HepG2 (cell line): Measurements from ENCODE around the gene OR1Q1. TPM values are rescaled to one million over a fixed set of nuclear protein-coding genes. Genes with fewer than 3 reads are reported as not detected.

Experiments
- ATAC-seq: fragments of 200-7000 bp; cut with Tn5 transposase; 3 replicates; pipeline ENCODE4 v1.9.1; 2020; ENCODE audit warnings: mild to moderate bottlenecking, moderate library complexity
- BruUV-seq: library from RNA; stranded (reverse); fragments of 400-500 nt; replicated peaks from 2 replicates; lab custom pipeline; 2021; lab: Mats Ljungman, UMichigan
- CTCF ChIA-PET: fragments of 300-600 bp; formaldehyde crosslinking; extraction: SDS; loops from one replicate; lab custom pipeline; 2021; ENCODE audit warnings: low total read pairs, inconsistent platforms, low intra/inter-chr PET ratio; lab: Yijun Ruan, JAX
- POLR2A ChIA-PET: fragments of 350-600 bp; sonication (Branson Sonifier 250); formaldehyde crosslinking; loops from one replicate; lab custom pipeline; 2020; ENCODE audit warnings: antibody characterized with exemption, inconsistent platforms; lab: Yijun Ruan, JAX
- DNase-seq: peaks from one replicate; pipeline ENCODE4 v3.0.0-alpha.2; 2015; ENCODE audit warnings: low spot score
- FAIRE-seq: peaks from 3 replicates; lab custom pipeline; 2011; peaks lifted over from hg19 to GRCh38; lab: Jason Lieb, UNC
- H2AFZ ChIP-seq: one replicate; pipeline ENCODE4 v1.6.1; 2011; ENCODE audit warnings: low read length, inconsistent platforms
- H3K27ac ChIP-seq: fragments of 300-600 bp; 3 replicates; pipeline ENCODE4 v1.8.0; 2011; ENCODE audit warnings: mixed run types, mild to moderate bottlenecking, mixed read lengths, low read length, inconsistent platforms; ENCODE audit not compliant: insufficient read depth; ENCODE audit errors: extremely low read length
- H3K27me3 ChIP-seq, 2 experiments: fragments of 200-600 bp in 1 of 2; 2 replicates in 1 of 2; 3 replicates in 1 of 2; pipeline versions ENCODE4 v1.6.0 to v1.8.0; 2011; ENCODE audit warnings: low read length in 2 of 2, mild to moderate bottlenecking in 2 of 2, moderate library complexity in 2 of 2, inconsistent platforms in 1 of 2; ENCODE audit not compliant: insufficient read depth in 2 of 2, control insufficient read depth in 1 of 2
- H3K36me3 ChIP-seq, 2 experiments: fragments of 200-600 bp in 1 of 2; replicated peaks in 1 of 2; 2 replicates in 1 of 2; 3 replicates in 1 of 2; pipeline versions ENCODE4 v1.5.1 to v1.8.0; 2011; ENCODE audit warnings: low read length in 2 of 2, inconsistent platforms in 1 of 2; ENCODE audit not compliant: insufficient read depth in 2 of 2, control insufficient read depth in 1 of 2
- H3K4me1 ChIP-seq: 2 replicates; pipeline ENCODE4 v1.5.1; 2012; ENCODE audit warnings: low read length, inconsistent platforms; ENCODE audit not compliant: insufficient read depth
- H3K4me2 ChIP-seq: 2 replicates; pipeline ENCODE4 v1.6.0; 2011; ENCODE audit warnings: low read depth, low read length, inconsistent platforms
- H3K4me3 ChIP-seq, 3 experiments: fragments of 200-600 bp in 1 of 3; sonication (generic), shearing (Covaris generic) in 1 of 3; replicated peaks in 1 of 3; 2 replicates each; pipeline ENCODE4 v1.5.1; 2011 to 2016; ENCODE audit warnings: low read length in 3 of 3, inconsistent platforms in 2 of 3, low read depth in 2 of 3, mild to moderate bottlenecking in 2 of 3, control low read depth in 1 of 3, mixed read lengths in 1 of 3; ENCODE audit not compliant: insufficient read depth in 1 of 3
- H3K79me2 ChIP-seq: one replicate; pipeline ENCODE4 v1.6.1; 2011; ENCODE audit warnings: low read length, inconsistent platforms; ENCODE audit not compliant: insufficient read depth
- H3K9ac ChIP-seq: 2 replicates; pipeline ENCODE4 v1.6.0; 2011; ENCODE audit warnings: mild to moderate bottlenecking, low read depth, low read length, inconsistent platforms; ENCODE audit not compliant: insufficient read depth
- H3K9me3 ChIP-seq: 2 replicates; pipeline ENCODE4 v1.5.1; 2012; ENCODE audit warnings: mild to moderate bottlenecking, low read length
- H4K20me1 ChIP-seq: 2 replicates; pipeline ENCODE4 v1.6.0; 2011; ENCODE audit warnings: inconsistent platforms, mild to moderate bottlenecking, low read length, moderate library complexity; ENCODE audit not compliant: insufficient read depth
- EP300 ChIP-seq, 3 experiments: sonication (generic) in 1 of 3; formaldehyde crosslinking in 1 of 3; IDR thresholded peaks; 2 replicates each; pipeline versions ENCODE4 v1.5.1 to v1.6.1; 2011 to 2020; ENCODE audit warnings: low read depth in 2 of 3, low read length in 2 of 3, borderline replicate concordance in 1 of 3, improper control_type of control experiment in 1 of 3, mild to moderate bottlenecking in 1 of 3, missing genetic modification reagents in 1 of 3, moderate library complexity in 1 of 3
- FOXK1 ChIP-seq: sonication (generic); formaldehyde crosslinking; IDR thresholded peaks from 2 replicates; pipeline ENCODE4 v1.4.0; 2020; ENCODE audit warnings: low read depth, missing genetic modification reagents, borderline replicate concordance
- HOXA5 ChIP-seq: sonication (generic); formaldehyde crosslinking; IDR thresholded peaks from 2 replicates; pipeline ENCODE4 v1.4.0; 2020; ENCODE audit warnings: missing genetic modification reagents
- KAT2B ChIP-seq: fragments of 150-350 bp; IDR thresholded peaks from 2 replicates; pipeline ENCODE4 v1.6.1; 2014; ENCODE audit warnings: low read depth, low read length, borderline replicate concordance
- PAF1 ChIP-seq: IDR thresholded peaks from 2 replicates; pipeline ENCODE4 v1.6.1; 2016; ENCODE audit warnings: missing genetic modification reagents, missing compliant biosample characterization
- PRMT3 ChIP-seq: sonication (generic); formaldehyde crosslinking; IDR thresholded peaks from 2 replicates; pipeline ENCODE4 v1.8.1; 2022; ENCODE audit warnings: low read depth, mild to moderate bottlenecking, moderate library complexity, missing genetic modification reagents, borderline replicate concordance
- RBM39 ChIP-seq: fragments of 200-400 bp; formaldehyde crosslinking; IDR thresholded peaks from one replicate; pipeline ENCODE4 v1.6.1; 2018; ENCODE audit warnings: antibody characterized with exemption, mild to moderate bottlenecking, low read depth, low read length; ENCODE audit not compliant: poor library complexity, severe bottlenecking
- ZNF138 ChIP-seq: sonication (generic); formaldehyde crosslinking; IDR thresholded peaks from 2 replicates; pipeline ENCODE4 v1.5.0; 2020; ENCODE audit warnings: mild to moderate bottlenecking, low read depth, missing genetic modification reagents
- ZNF256 ChIP-seq: sonication (generic); formaldehyde crosslinking; conservative IDR thresholded peaks from 2 replicates; pipeline ENCODE4 v1.4.0; 2020; ENCODE audit warnings: missing genetic modification reagents
- ZNF296 ChIP-seq: sonication (generic); formaldehyde crosslinking; conservative IDR thresholded peaks from 2 replicates; pipeline ENCODE4 v1.5.0; 2020; ENCODE audit warnings: mild to moderate bottlenecking, missing genetic modification reagents
- ZNF652 ChIP-seq: IDR thresholded peaks from 2 replicates; pipeline ENCODE4 v1.6.1; 2016; ENCODE audit warnings: low read depth, borderline replicate concordance
- ZNF747 ChIP-seq: sonication (generic); formaldehyde crosslinking; IDR thresholded peaks from 2 replicates; pipeline ENCODE4 v1.8.1; 2023; ENCODE audit warnings: missing genetic modification reagents, mild to moderate bottlenecking, borderline replicate concordance
- ZNF75D ChIP-seq: sonication (generic); formaldehyde crosslinking; IDR thresholded peaks from 2 replicates; pipeline ENCODE4 v1.8.1; 2023; ENCODE audit warnings: missing genetic modification reagents, mild to moderate bottlenecking, borderline replicate concordance
- WGBS: methylation state at CpG from one replicate; pipeline ENCODE4 v1.1.6; 2017; ENCODE audit warnings: low lambda C conversion rate; 5-methylcytosine and 5-hydroxymethylcytosine counted together
- in situ Hi-C: cut with HindIII; loops from 2 replicates; pipeline ENCODE4 v1.10.0; 2017; ENCODE audit warnings: low pct_unique_long_range_greater_than_20kb; ENCODE audit not compliant: extremely low pct_ligation_motif_present
- intact Hi-C: fragments of 100-400 bp; cut with micrococcal nuclease; formaldehyde crosslinking; loops from one replicate; pipeline ENCODE4 v1.10.0; 2022; ENCODE audit not compliant: unreplicated experiment
- polyA plus RNA-seq, 8 experiments: library from polyadenylated mRNA; depleted of rRNA in 3 of 8; stranded (reverse) in 7 of 8; unstranded in 1 of 8; fragments of >200 nt; fragmentation: Illumina TruSeq in 4 of 8; extraction: Trizol in 4 of 8; gene quantifications; 2 replicates each; pipeline versions ENCODE4 v1.2.1 to v1.2.3, GENCODE V29; 2011 to 2016; ENCODE audit warnings: low read depth in 4 of 8, missing spikeins in 1 of 8, mixed read lengths in 1 of 8; ENCODE audit not compliant: insufficient read depth in 1 of 8
- total RNA-seq, 5 experiments: library from RNA; depleted of rRNA; stranded (reverse); fragments of >200 nt; fragmentation: Illumina TruSeq; extraction: Trizol; gene quantifications; 2 replicates each; pipeline ENCODE4 v1.2.3, GENCODE V29; 2016; ENCODE audit warnings: low read depth in 1 of 5
- TF ChIP-seq, protein P1 (sequence below): sonication (generic); formaldehyde crosslinking; IDR thresholded peaks from 2 replicates; pipeline ENCODE4 v1.8.0; 2022; ENCODE audit warnings: mild to moderate bottlenecking, missing genetic modification reagents, moderate library complexity
- TF ChIP-seq, protein P2 (sequence below): sonication (generic); formaldehyde crosslinking; IDR thresholded peaks from 2 replicates; pipeline ENCODE4 v1.4.0; 2020; ENCODE audit warnings: missing genetic modification reagents, low read depth, mild to moderate bottlenecking, borderline replicate concordance
- TF ChIP-seq, protein P3 (sequence below): sonication (generic); formaldehyde crosslinking; conservative IDR thresholded peaks from 2 replicates; pipeline ENCODE4 v1.5.0; 2020; ENCODE audit warnings: missing genetic modification reagents
- TF ChIP-seq, protein P4 (sequence below): sonication (generic); formaldehyde crosslinking; IDR thresholded peaks from 2 replicates; pipeline ENCODE4 v1.5.0; 2020; ENCODE audit warnings: missing genetic modification reagents, mild to moderate bottlenecking, borderline replicate concordance

Gene OR1Q1
- total and polyA plus RNA-seq, 2 of the 13 experiments (the other 11 are each of a cell fraction or from before 2014, with no cell fraction given), result 0.12 TPM; not detected in 1

DNA sequence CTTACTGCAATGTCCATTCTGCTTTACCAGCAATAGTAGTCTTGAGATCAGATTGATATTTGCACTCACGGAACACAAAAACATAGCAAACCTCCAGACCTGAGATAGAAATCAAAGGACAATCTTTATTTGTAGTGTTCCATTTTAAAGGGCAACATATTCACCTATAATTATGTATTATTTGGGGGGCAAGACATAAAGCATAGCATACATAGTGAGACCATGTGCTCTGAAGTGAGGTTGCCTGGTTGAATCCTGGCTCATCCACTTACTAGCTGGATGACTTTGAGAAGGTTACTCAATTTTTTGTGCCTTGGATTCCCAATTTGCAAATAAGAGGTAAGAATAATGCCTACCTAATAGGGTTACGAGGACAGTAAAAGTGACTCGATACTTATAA lies 43.0 kb downstream of the OR1Q1 start, which contains the start of gene OR1B1:
Gene OR1B1 (minus strand): TSS at position 101 of the 400 bp plus-strand sequence.
- intact Hi-C loops, result no loop called here
- Histone ChIP-seq H3K4me1 (no peaks in the 10 kb centered on the region), H3K4me2 (no peak within 1 kb of the TSS), H3K79me2 (no peaks in the 10 kb centered on the region), H4K20me1 (no peaks in the 10 kb centered on the region), H2AFZ (no peak within 1 kb of the TSS), H3K9ac (no peak within 1 kb of the TSS), H3K4me3 (no peak within 1 kb of the TSS), H3K36me3 (no peaks in the 10 kb centered on the region), H3K27me3 (no peaks in the 10 kb centered on the region), H3K9me3 (no peaks in the 10 kb centered on the region), H3K27ac (no peak within 1 kb of the TSS)
- POLR2A ChIA-PET, result no interaction called here
- ATAC-seq, result no peak
- FAIRE-seq, result no peak
- no TSS peak for BruUV-seq
- 6% methylated on average over 3 of the region's 3 CpGs for WGBS
- no peak for DNase-seq
- in situ Hi-C loops, result no loop called here
- TF ChIP-seq PAF1 (CRISPR knock-in tag) (no peak), ZNF296 (no peak), ZNF256 (CRISPR knock-in tag) (no peak), ZNF652 (CRISPR knock-in tag) (no peak), RBM39 (no peak), KAT2B (no peak), EP300 (IDR thresholded peaks at IDR 0.05; ENCODE audit: low read depth in 2 of 2, low read length in 2 of 2) (no peak), EP300 (CRISPR knock-in tag; IDR thresholded peaks at IDR 0.05; ENCODE audit: borderline replicate concordance) (no peak), HOXA5 (no peak), PRMT3 (CRISPR knock-in tag) (no peak), FOXK1 (no peak), ZNF138 (CRISPR knock-in tag) (no peak), ZNF75D (CRISPR knock-in tag) (no peak), ZNF747 (CRISPR knock-in tag) (no peak)
- TF ChIP-seq, protein P1, sequence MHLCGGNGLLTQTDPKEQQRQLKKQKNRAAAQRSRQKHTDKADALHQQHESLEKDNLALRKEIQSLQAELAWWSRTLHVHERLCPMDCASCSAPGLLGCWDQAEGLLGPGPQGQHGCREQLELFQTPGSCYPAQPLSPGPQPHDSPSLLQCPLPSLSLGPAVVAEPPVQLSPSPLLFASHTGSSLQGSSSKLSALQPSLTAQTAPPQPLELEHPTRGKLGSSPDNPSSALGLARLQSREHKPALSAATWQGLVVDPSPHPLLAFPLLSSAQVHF (CRISPR knock-in tag), result no peak
- TF ChIP-seq, protein P2, sequence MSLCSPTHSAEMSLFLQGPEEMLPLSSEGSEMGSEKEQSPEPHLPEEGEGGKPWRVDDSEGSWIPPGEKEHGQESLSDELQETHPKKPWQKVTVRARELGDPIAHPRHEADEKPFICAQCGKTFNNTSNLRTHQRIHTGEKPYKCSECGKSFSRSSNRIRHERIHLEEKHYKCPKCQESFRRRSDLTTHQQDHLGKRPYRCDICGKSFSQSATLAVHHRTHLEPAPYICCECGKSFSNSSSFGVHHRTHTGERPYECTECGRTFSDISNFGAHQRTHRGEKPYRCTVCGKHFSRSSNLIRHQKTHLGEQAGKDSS (CRISPR knock-in tag), result no peak
- TF ChIP-seq, protein P3, sequence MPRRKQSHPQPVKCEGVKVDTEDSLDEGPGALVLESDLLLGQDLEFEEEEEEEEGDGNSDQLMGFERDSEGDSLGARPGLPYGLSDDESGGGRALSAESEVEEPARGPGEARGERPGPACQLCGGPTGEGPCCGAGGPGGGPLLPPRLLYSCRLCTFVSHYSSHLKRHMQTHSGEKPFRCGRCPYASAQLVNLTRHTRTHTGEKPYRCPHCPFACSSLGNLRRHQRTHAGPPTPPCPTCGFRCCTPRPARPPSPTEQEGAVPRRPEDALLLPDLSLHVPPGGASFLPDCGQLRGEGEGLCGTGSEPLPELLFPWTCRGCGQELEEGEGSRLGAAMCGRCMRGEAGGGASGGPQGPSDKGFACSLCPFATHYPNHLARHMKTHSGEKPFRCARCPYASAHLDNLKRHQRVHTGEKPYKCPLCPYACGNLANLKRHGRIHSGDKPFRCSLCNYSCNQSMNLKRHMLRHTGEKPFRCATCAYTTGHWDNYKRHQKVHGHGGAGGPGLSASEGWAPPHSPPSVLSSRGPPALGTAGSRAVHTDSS (CRISPR knock-in tag), result no peak
- TF ChIP-seq, protein P4, sequence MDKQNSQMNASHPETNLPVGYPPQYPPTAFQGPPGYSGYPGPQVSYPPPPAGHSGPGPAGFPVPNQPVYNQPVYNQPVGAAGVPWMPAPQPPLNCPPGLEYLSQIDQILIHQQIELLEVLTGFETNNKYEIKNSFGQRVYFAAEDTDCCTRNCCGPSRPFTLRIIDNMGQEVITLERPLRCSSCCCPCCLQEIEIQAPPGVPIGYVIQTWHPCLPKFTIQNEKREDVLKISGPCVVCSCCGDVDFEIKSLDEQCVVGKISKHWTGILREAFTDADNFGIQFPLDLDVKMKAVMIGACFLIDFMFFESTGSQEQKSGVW (CRISPR knock-in tag), result no peak
- CTCF ChIA-PET, result no interaction called here
